Activated CD4-positive, alpha-beta T cell treated with anti-CD3 and anti-CD28 coated beads for 24 hours (primary cell): ENCODE measurements around the gene LMAN2L.

ENCODE experiments used
- DNase-seq, 2 donors: peaks; one replicate each; pipeline ENCODE4 v3.0.0-alpha.2; 2020; ENCODE audit warnings: low read depth in 2 of 2

Gene LMAN2L

GRCh38 chr2:96739633-96740428 is at the start of gene LMAN2L:
Gene LMAN2L (minus strand): TSS chr2:96740064. CDS start chr2:96740040, 24 bp downstream.
- peak; percentile 92 to 96 for DNase-seq

- no peak for DNase-seq
Measured at GRCh38 chr2:96789245-96789617, 49.4 kb upstream of the LMAN2L start.

DNA sequence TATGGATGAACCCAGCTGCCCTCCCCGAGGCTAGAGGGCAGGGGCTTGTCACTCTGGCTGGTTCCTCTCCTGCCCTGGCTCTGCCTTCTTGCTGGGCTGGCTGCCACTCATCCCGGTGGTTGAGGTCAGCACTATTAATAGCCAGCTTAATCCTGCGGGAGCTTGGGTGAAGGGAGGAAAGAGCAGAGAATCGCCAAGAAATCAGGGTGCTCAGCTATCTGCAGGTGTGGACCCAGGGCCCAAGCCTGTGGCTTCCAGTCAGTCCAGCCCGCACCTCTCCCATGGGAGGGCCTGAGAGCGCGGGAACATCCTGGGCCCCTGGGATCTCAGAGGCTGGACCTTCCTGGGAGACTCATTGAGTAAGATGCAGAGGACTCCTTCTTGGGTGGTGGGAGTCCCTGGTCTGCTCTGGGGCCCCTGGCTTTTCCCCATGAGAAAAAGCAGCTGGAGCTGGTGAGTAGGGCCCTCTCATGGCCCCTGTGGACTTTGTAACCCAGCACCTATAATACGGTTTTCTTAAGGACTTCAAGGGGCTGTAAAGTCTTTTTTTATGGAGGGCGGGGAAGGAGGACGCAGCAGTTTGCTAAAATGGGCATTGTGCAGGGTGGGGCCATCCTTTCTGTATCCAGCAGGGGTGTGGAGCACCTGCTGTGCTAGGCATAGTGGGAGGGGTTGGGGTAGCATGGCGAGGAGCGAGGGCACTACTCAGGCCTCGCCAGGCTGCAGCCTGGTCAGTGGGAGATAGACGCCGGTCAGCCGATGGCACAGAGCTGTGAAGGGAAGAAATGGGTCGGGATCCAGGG is 48.8 kb upstream of the LMAN2L start:
- DNase-seq, result no peak

DNA sequence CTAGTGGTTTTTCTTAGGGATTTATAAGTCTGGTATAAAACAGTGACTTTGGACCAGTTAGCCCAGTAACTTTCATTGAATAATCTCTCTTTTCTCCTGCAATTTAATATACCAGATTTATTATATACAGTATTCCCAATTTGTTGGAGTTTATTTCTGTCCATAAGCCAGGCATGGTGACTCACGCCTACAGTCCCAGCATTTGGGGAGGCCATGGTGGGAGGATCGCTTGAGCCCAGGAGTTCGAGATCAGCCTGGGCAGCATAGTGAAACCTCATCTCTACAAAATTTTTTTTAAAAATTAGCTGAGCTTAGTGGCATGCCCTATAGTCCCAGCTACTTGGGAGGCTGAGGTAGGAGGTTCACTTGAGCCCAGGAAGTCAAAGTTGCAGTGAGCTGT is 47.5 kb upstream of the LMAN2L start:
- DNase-seq, result no peak

DNA sequence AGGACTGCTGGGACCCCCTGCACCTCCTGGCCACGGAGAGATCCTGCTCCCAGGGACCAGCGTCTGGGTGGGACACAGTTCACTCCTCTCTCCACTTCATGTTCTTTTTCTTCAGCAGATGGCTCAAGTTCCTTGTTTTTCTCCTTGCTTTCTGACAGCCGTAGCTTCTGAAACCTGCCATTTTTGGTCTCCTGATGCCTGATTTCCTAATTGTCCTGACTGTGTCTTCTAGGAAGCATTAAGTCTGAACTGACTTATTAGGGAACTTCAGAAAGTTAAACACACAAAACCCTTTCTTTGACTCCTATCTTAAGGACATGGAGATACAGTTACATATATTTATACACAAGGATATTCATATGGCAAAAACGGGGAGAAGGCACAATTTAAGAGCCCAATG is 43.5 kb upstream of the LMAN2L start:
- no peak for DNase-seq

DNA sequence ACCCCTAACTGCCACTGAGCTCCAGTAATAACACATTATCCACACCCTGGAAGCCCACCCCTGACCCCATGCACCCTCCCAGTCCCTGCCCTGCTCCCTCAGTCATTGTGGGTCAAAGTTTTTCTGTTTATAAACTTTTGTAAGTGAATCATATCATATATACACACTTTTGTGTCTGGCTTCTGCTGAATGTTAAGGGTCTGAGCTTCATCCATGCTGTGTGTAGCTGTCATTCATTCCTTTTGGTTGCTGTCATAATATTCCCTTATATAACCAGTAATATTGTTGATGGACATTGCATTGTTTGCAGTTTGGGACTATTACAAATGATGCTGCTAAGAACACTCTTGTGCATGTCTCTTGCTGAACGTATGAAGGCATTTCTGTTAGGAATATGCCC is 35.3 kb upstream of the LMAN2L start:
- no peak for DNase-seq

DNA sequence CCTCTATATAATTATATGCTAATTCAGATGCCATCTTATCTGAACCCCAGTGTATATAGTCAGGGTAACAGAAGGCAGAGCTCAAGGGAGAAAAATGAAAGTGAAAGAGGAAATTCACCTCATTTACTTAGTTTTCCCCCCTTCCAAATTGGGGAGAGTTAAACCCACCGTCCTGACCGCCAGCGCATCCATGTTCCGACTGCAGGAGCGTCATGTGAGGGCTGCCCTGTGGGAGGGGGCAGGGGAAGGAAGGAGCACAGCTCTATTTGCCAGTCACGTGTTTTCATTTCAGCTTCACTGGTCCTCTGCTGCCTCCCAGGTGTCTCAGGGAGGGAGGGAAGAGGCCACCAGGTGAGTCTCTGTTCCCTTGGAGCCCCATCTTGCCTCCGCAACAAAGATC is 34.1 kb upstream of the LMAN2L start:
- DNase-seq, result peak in 1 of 2 donors; percentile 23

GRCh38 chr2:96772903-96773671 is 33.2 kb upstream of the LMAN2L start:
- peak in 1 of 2 donors; percentile 20 for DNase-seq

GRCh38 chr2:96771796-96772618 is 32.1 kb upstream of the LMAN2L start:
- DNase-seq, result no peak

GRCh38 chr2:96770442-96771202 is 30.8 kb upstream of the LMAN2L start:
- no peak for DNase-seq

DNA sequence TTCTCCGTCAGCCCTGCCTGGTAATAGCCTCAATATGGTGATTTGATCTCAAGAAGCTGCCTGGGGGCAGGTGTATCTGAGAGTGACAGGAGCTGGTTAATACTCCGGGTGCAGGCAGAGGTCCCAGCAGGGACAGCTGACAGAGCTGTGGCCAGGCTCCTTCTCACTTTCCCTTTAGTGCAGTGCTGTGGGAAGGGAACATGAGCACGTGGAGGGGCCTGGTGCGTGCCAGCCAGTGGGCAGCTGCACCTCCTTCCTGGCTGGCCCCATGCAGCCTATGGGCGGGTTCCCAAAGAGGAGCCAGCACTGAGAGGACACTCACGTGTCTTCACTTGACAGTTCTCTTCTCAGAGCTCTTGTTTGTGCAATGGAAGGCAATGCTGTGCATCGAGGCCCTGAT is 29.9 kb upstream of the LMAN2L start:
- no peak for DNase-seq

GRCh38 chr2:96768083-96768561 is 28.3 kb upstream of the LMAN2L start:
- no peak for DNase-seq

DNA sequence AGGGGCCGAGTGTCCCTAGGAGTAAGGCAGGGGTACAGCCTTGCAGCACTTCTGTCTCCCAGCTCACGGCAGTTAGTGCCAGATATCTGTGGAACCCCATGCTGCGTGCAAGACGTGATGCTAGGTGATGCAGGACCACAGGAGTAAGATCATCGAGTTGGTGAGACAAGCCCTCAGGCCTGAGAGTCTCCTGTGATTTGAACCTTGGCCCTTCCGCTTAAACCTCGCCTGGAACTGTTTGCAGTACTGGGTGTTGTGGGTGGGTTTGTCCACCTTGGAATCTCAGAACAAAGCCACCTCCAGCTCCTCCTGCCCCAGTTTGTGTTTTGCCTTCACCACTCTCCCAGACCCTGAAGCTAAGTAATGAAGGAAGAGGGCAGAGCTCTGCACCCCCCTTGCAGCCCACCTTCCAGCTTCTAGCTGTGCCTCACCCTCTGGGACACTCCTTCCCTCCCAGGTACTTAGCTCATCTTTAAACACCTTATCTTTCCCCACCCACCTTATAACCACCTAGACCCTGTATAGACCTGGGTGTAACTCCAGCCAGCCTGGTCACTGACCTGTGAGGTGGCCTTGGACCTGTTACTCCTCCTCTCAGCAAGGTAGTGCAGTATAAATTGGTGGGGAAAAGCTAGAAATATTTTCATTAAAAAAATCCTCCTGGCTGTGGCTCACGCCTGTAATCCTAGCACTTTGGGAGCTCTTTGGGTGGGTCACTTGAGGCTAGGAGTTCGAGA is 27.4 kb upstream of the LMAN2L start:
- no peak for DNase-seq

GRCh38 chr2:96764253-96764637 is 24.4 kb upstream of the LMAN2L start:
- DNase-seq, result no peak

DNA sequence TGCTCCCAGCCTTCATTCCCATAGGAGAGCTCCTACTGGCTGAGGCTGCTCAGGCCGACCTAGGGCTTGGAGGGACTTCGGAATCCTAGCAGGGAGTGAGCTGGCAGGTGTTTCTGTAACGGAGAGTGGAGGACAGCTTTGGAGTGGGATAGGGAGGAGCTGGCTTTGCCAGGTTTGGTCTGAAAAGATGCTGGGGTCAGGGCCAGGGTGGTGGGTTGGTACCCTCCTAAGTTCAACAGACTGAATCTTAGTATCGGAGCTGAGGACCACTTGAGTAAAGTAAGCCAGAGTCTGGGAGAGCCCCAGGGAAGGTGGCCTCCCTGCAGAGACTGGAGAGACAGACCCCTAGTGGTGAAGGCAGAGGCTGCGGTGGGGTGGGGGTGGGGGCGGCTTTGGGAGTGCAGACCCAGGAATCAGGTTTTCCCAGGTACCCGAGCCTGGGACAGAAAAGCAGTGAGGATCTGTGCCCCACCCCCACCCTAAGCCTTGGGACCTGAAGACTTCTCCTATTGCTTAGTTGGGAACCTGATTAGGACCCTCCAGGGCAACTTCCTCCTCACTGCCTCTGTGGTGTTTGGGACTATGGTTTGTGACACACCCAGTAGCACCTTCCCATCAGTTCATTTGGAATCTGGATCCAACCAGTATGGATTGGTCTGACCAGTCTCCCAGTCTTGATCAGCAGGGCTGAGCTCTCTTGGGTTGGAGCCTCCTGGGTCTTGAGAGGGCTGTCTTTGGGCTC is 23.8 kb upstream of the LMAN2L start:
- DNase-seq, result no peak

GRCh38 chr2:96762529-96763311 is 22.9 kb upstream of the LMAN2L start:
- DNase-seq, result no peak

GRCh38 chr2:96760986-96761832 is 21.3 kb upstream of the LMAN2L start:
- DNase-seq, result peak in 1 of 2 donors; percentile 58
